Gastrocnemius medialis (tissue), 4 donors: ENCODE data around the gene TECR. TPM values are rescaled to one million over a fixed set of nuclear protein-coding genes. Genes with fewer than 3 reads are reported as not detected.
"Not testable (repeated sequence)": the region's sequence is repeated elsewhere in the genome, so short reads cannot be mapped to it uniquely, and the experiment has no call there.

ENCODE experiments used
- ATAC-seq, 2 donors: fragments of 150-250 bp; one replicate each; pipeline ENCODE4 v1.9.1; 2016
- DNase-seq, 2 donors: peaks; one replicate each; pipeline ENCODE4 v3.0.0-alpha.2; 2019
- H3K27ac ChIP-seq, 4 donors: fragments of 200-600 bp; sonication (generic); 1 replicate in 1 of 4; 2 replicates in 3 of 4; pipeline ENCODE4 v1.5.1; 2016 to 2018; ENCODE audit warnings: mild to moderate bottlenecking in 2 of 4, moderate library complexity in 1 of 4
- H3K27me3 ChIP-seq, 3 donors: fragments of 200-600 bp; sonication (generic) in 2 of 3; 1 replicate in 1 of 3; 2 replicates in 2 of 3; pipeline versions ENCODE4 v1.5.1 to v1.6.0; 2016 to 2019; ENCODE audit warnings: mild to moderate bottlenecking in 1 of 3, moderate library complexity in 1 of 3
- H3K36me3 ChIP-seq, 2 donors: fragments of 200-600 bp; sonication (generic) in 1 of 2; one replicate each; pipeline ENCODE4 v1.5.1; 2017 to 2018
- H3K4me1 ChIP-seq, 2 donors: fragments of 200-600 bp; sonication (generic) in 1 of 2; one replicate each; pipeline ENCODE4 v1.5.1; 2016 to 2017; ENCODE audit warnings: mild to moderate bottlenecking in 2 of 2
- H3K4me3 ChIP-seq, 4 donors: fragments of 200-600 bp; sonication (generic) in 3 of 4; 1 replicate in 1 of 4; 2 replicates in 3 of 4; pipeline ENCODE4 v1.5.1; 2016 to 2019; ENCODE audit warnings: mild to moderate bottlenecking in 2 of 4
- H3K9me3 ChIP-seq, 3 donors: fragments of 200-600 bp; sonication (generic) in 2 of 3; 1 replicate in 1 of 3; 2 replicates in 2 of 3; pipeline ENCODE4 v1.5.1; 2016 to 2019
- POLR2A ChIP-seq, 2 donors: fragments of 450-650 bp; IDR thresholded peaks; one replicate each; pipeline ENCODE4 v1.6.1; 2017; ENCODE audit warnings: antibody characterized with exemption in 2 of 2, mild to moderate bottlenecking in 2 of 2, moderate library complexity in 2 of 2
- in situ Hi-C, 4 donors: fragments of 200-750 bp; cut with MboI; loops; one replicate each; pipeline versions ENCODE4 v1.15.0 to v1.8.0; 2017; ENCODE audit warnings: low sequenced_read_pairs in 4 of 4
- intact Hi-C: fragments of 100-400 bp; cut with DNase I; formaldehyde crosslinking; loops from one replicate; pipeline ENCODE4 v1.15.1; 2023; ENCODE audit warnings: low total_unique reads
- total RNA-seq, 4 donors: library from RNA; depleted of rRNA; stranded (reverse); fragments of >200 nt; gene quantifications; one replicate each; pipeline versions ENCODE4 v1.1.0 to v1.2.3, GENCODE V29; 2016
- TF ChIP-seq, protein P1 (sequence below), 5 experiments: fragments of 450-650 bp in 3 of 5; fragments of 200-600 bp in 2 of 5; sonication (generic) in 2 of 5; IDR thresholded peaks in 4 of 5; conservative IDR thresholded peaks in 1 of 5; 1 replicate in 4 of 5; 2 replicates in 1 of 5; pipeline ENCODE4 v1.5.1; 2016 to 2019; ENCODE audit warnings: antibody characterized with exemption in 5 of 5, mild to moderate bottlenecking in 3 of 5, moderate library complexity in 3 of 5

The TECR gene
- total RNA-seq, 4 donors from 2014 or later: 56.2 to 155 (median 113) TPM

DNA sequence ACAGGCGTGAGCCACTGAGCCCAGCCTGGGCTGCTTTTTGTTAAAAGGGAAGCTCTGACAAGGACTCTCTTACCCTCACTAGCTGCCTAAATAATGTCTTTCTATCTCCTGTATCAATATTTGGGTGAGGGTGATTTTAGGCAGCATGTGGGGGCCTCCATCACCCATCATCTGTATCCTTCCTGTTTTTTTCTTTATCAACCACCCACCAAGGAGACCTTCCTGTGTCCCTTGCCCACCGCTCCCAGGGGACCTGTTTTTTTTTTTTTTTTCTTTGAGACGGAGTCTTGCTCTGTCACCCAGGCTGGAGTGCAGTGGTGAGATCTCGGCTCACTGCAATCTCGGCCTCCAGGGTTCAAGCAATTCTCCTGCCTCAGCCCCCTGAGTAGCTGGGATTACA lies 47.9 kb downstream of the TECR start:
- no peak for ATAC-seq
- no peak for TF ChIP-seq POLR2A (IDR thresholded peaks at IDR 0.05)
- TF ChIP-seq, protein P1, sequence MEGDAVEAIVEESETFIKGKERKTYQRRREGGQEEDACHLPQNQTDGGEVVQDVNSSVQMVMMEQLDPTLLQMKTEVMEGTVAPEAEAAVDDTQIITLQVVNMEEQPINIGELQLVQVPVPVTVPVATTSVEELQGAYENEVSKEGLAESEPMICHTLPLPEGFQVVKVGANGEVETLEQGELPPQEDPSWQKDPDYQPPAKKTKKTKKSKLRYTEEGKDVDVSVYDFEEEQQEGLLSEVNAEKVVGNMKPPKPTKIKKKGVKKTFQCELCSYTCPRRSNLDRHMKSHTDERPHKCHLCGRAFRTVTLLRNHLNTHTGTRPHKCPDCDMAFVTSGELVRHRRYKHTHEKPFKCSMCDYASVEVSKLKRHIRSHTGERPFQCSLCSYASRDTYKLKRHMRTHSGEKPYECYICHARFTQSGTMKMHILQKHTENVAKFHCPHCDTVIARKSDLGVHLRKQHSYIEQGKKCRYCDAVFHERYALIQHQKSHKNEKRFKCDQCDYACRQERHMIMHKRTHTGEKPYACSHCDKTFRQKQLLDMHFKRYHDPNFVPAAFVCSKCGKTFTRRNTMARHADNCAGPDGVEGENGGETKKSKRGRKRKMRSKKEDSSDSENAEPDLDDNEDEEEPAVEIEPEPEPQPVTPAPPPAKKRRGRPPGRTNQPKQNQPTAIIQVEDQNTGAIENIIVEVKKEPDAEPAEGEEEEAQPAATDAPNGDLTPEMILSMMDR (IDR thresholded peaks at IDR 0.05 in 4 of 5, conservative IDR thresholded peaks at IDR 0.05 in 1 of 5): no peak
- Histone ChIP-seq H3K27ac (no peak overlapping the region), H3K27me3 (no peaks in the 10 kb centered on the region), H3K36me3 (no peaks in the 10 kb centered on the region), H3K4me1 (peaks cover 2 to 4% of the 10 kb centered on the region in 2 donors), H3K9me3 (no peaks in the 10 kb centered on the region), H3K4me3 (no peak overlapping the region)
- in situ Hi-C loops: loop anchor here in 1 of 4 donors (10.0 kb wide), 1 partner anchor 108 kb away; no protein-coding TSS in a partner anchor
- no peak for DNase-seq
- intact Hi-C loops: no loop called here

DNA sequence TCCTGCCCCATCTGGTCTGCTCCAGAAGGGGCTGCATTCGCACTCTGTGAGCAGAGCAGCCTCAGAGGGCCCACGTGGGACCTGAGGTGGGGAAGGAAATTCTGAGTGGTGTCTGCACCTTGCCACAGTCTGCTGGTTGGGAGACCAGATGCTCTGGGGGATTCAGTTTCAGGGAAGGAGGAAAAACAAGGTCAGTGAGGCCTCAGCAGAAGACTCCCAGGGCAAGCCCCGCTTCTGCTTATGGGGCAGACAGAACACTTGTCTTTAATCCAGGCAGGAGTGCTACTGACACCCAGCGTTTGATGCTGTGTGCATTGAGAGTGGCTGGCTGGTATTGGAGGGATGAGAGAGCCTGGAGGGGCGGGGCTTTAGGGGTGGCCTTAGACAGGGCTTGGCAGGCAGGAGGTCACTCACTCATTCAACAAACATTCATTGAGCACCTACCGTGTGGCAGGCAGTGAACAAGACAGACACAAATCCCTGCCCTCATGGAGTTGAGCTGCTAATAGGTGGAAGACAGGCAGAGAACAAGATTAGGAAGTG lies 48.6 kb downstream of the TECR start:
- Histone ChIP-seq H3K36me3 (no peaks in the 10 kb centered on the region), H3K4me3 (no peak overlapping the region), H3K27me3 (no peaks in the 10 kb centered on the region), H3K9me3 (no peaks in the 10 kb centered on the region), H3K4me1 (peaks cover 0 to 3% of the 10 kb centered on the region in 2 donors), H3K27ac (no peak overlapping the region)
- no peak for DNase-seq
- no peak for ATAC-seq
- intact Hi-C loops: no loop called here
- TF ChIP-seq POLR2A (IDR thresholded peaks at IDR 0.05): no peak
- TF ChIP-seq, protein P1 (IDR thresholded peaks at IDR 0.05 in 4 of 5, conservative IDR thresholded peaks at IDR 0.05 in 1 of 5): no peak
- in situ Hi-C loops: loop anchor here in 1 of 4 donors (10.0 kb wide), 1 partner anchor 107 kb away; no protein-coding TSS in a partner anchor

- H3K36me3 ChIP-seq: no peaks in the 10 kb centered on the region
- ATAC-seq: no peak
Measured at GRCh38 chr19:14580623-14581237, 51.3 kb downstream of the TECR start.

DNA sequence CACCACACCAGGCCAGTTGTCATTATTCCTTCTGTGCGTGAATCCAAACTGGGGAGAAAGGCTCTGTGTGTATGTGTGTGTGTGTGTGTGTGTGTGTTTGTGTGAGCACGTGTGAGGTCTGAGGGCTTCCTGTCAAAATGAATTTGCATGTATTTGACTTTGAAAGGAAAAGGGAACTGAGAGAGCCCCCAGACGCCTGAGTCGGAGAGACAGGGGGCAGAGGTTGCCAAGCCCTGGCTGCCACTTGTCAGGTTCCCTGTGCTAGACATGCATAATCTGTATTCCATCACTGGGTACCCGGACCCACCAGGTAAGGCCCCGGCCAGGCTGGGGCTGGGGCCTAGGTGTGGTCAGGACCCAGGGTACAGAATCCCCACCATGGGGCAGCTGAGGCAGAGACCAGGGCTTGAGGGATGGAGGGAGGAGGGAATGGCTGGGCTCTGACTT lies 53.5 kb downstream of the TECR start, which contains the start of gene CLEC17A:
TSS of gene CLEC17A (plus strand) at position 191 of the 447 bp plus-strand sequence. CDS start at position 268, 77 bp downstream.
- H3K27ac ChIP-seq: no peak within 1 kb of the TSS
- intact Hi-C loops: no loop called here
- H3K27me3 ChIP-seq: no peaks in the 10 kb centered on the region
- no peak for ATAC-seq
- in situ Hi-C loops: no loop called here
- H3K36me3 ChIP-seq: no peaks in the 10 kb centered on the region
- TF ChIP-seq, protein P1 (IDR thresholded peaks at IDR 0.05 in 4 of 5, conservative IDR thresholded peaks at IDR 0.05 in 1 of 5): no peak
- TF ChIP-seq POLR2A (IDR thresholded peaks at IDR 0.05): no peak
- no peak within 1 kb of the TSS for H3K4me3 ChIP-seq
- H3K9me3 ChIP-seq: no peaks in the 10 kb centered on the region
- H3K4me1 ChIP-seq: no peaks in the 10 kb centered on the region
- no peak for DNase-seq

More at GRCh38 chr19:14580623-14581237, 51.3 kb downstream of the TECR start:
- no peak for DNase-seq
- Histone ChIP-seq H3K27ac (no peak overlapping the region), H3K27me3 (no peaks in the 10 kb centered on the region), H3K9me3 (no peaks in the 10 kb centered on the region), H3K4me3 (no peak overlapping the region), H3K4me1 (no peaks in the 10 kb centered on the region)
- in situ Hi-C loops: no loop called here
- TF ChIP-seq POLR2A (IDR thresholded peaks at IDR 0.05): no peak
- TF ChIP-seq, protein P1 (IDR thresholded peaks at IDR 0.05 in 4 of 5, conservative IDR thresholded peaks at IDR 0.05 in 1 of 5): no peak
- intact Hi-C loops: no loop called here

DNA sequence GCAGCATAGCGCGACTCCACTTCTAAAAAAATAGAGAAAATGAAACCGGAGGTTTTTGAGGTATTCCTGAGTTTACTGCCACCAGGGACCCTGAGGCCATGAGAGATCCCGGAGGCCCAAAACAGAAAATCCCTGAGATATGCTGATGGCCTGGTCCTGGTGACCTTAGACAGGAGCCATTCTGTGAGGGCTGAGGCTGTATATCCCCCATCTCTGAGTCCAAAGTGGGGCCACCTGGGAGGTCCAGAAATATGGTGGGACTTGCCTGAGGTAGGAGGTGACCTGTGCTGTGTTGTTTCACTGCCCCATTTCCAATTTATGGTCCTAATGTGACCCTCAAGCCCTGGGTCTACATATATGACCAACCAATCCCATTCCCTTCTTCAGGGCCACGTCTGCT lies 55.0 kb downstream of the TECR start:
- DNase-seq, in situ Hi-C loops, ATAC-seq: not testable (repeated sequence)

DNA sequence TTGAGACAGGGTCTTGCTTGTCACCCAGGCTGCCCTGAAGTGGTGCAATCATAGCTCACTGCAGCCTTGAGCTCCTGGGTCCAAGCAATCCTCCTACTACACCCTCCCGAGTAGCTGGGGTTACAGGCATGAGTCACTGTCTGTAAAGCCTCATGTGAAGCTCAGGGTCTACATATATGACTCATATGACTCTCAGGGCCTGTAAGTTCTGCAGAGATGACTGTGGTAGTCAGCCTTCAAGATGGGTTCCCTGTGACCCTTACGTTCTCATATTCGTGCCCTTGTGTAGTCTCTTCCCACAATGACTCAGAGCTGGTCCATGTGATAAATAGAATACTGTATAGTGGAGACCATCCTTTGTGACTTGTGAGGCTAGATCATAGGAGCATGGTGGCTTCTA lies 55.8 kb downstream of the TECR start:
- H3K36me3 ChIP-seq, H3K27ac ChIP-seq, H3K4me3 ChIP-seq, H3K9me3 ChIP-seq, H3K27me3 ChIP-seq, ATAC-seq, intact Hi-C loops, DNase-seq, H3K4me1 ChIP-seq, in situ Hi-C loops: not testable (repeated sequence)

More for the DNA sequence above, 55.0 kb downstream of the TECR start:
- H3K27ac ChIP-seq, H3K9me3 ChIP-seq, H3K4me1 ChIP-seq, intact Hi-C loops, H3K27me3 ChIP-seq, H3K4me3 ChIP-seq, H3K36me3 ChIP-seq: not testable (repeated sequence)

- H3K4me3 ChIP-seq, H3K36me3 ChIP-seq, H3K4me1 ChIP-seq, in situ Hi-C loops, H3K27me3 ChIP-seq, DNase-seq, ATAC-seq, H3K27ac ChIP-seq, intact Hi-C loops, H3K9me3 ChIP-seq: not testable (repeated sequence)
Measured at GRCh38 chr19:14589433-14589832, 60.0 kb downstream of the TECR start.
